ENCODE data around the gene ANLN. TPM values are rescaled to one million over a fixed set of nuclear protein-coding genes. Genes with fewer than 3 reads are reported as not detected.

ANLN gene
- total RNA-seq, 1 experiment from 2014 or later: 130 TPM

DNA sequence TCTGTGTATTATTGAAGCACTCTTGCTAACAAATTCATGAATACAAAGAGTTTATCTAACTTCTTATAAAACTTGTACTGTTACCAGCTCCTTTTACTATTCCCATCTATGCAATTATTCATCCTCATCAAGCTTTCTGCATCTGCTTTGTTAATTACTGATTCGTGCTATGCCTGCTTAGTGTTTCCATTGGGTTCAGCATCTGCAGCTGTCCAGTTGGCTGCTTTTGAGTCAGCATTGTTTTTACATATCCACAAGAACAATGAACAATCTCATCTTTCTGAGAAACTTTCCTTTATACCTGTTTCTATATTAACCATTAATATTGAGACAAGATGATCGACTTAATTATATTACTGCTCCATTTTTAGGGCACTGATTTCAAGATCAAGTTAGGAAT lies 19.6 kb upstream of the ANLN start:
- H3K9me3 ChIP-seq (ENCODE audit: control insufficient read depth in 1 of 2, insufficient read depth in 1 of 2, low read depth in 1 of 2, low read length in 2 of 2): no peaks in the 10 kb centered on the region
- POLR2A ChIA-PET: no interaction called here
- H3K27ac ChIP-seq (ENCODE audit: low read depth, low read length): no peak overlapping the region
- H4K20me1 ChIP-seq (ENCODE audit: insufficient read depth): no peaks in the 10 kb centered on the region
- no peak for DNase-seq (ENCODE audit: low read depth, low spot score)
- H2AFZ ChIP-seq (ENCODE audit: low read depth, low read length, poor library complexity, severe bottlenecking): no peak overlapping the region
- CTCF ChIA-PET: no interaction called here
- H3K4me1 ChIP-seq (ENCODE audit: control insufficient read depth in 1 of 2, insufficient read depth in 2 of 2, low read length in 2 of 2): peaks cover 0 to 19% of the 10 kb centered on the region in 2 experiments; a peak in 1 of 4 replicates
- no peaks in the 10 kb centered on the region for H3K9me2 ChIP-seq (ENCODE audit: insufficient read depth)
- no peaks in the 10 kb centered on the region for H3K27me3 ChIP-seq (ENCODE audit: insufficient read depth, low read length)
- H3K4me3 ChIP-seq (replicated peaks in 1 of 2; ENCODE audit: low read depth in 1 of 2, low read length in 2 of 2): no peak overlapping the region
- H3K36me3 ChIP-seq (ENCODE audit: control insufficient read depth in 1 of 2, insufficient read depth in 2 of 2, low read length in 2 of 2): no peaks in the 10 kb centered on the region
- RAD21 ChIA-PET (ENCODE audit: low non-redundant PET in 1 of 2, low total read pairs in 2 of 2, uncharacterized antibody in 2 of 2, unreplicated experiment in 2 of 2): no interaction called here
- no peak overlapping the region for H3K9ac ChIP-seq (ENCODE audit: low read length)
- no TSS peak for BruUV-seq (replicated peaks)
- 0 out of 2 replicates have a peak, but pooled peaks cover 3% of the 10 kb centered on the region for H3K79me2 ChIP-seq (ENCODE audit: insufficient read depth, low read length)
- TF ChIP-seq, protein P1, sequence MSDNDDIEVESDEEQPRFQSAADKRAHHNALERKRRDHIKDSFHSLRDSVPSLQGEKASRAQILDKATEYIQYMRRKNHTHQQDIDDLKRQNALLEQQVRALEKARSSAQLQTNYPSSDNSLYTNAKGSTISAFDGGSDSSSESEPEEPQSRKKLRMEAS (IDR thresholded peaks at IDR 0.05): no peak
- TF ChIP-seq CBX3 (IDR thresholded peaks at IDR 0.05; ENCODE audit: low read depth): no peak
- TF ChIP-seq, protein P2, sequence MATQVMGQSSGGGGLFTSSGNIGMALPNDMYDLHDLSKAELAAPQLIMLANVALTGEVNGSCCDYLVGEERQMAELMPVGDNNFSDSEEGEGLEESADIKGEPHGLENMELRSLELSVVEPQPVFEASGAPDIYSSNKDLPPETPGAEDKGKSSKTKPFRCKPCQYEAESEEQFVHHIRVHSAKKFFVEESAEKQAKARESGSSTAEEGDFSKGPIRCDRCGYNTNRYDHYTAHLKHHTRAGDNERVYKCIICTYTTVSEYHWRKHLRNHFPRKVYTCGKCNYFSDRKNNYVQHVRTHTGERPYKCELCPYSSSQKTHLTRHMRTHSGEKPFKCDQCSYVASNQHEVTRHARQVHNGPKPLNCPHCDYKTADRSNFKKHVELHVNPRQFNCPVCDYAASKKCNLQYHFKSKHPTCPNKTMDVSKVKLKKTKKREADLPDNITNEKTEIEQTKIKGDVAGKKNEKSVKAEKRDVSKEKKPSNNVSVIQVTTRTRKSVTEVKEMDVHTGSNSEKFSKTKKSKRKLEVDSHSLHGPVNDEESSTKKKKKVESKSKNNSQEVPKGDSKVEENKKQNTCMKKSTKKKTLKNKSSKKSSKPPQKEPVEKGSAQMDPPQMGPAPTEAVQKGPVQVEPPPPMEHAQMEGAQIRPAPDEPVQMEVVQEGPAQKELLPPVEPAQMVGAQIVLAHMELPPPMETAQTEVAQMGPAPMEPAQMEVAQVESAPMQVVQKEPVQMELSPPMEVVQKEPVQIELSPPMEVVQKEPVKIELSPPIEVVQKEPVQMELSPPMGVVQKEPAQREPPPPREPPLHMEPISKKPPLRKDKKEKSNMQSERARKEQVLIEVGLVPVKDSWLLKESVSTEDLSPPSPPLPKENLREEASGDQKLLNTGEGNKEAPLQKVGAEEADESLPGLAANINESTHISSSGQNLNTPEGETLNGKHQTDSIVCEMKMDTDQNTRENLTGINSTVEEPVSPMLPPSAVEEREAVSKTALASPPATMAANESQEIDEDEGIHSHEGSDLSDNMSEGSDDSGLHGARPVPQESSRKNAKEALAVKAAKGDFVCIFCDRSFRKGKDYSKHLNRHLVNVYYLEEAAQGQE (IDR thresholded peaks at IDR 0.05; ENCODE audit: low read depth): no peak
- TF ChIP-seq, protein P3, sequence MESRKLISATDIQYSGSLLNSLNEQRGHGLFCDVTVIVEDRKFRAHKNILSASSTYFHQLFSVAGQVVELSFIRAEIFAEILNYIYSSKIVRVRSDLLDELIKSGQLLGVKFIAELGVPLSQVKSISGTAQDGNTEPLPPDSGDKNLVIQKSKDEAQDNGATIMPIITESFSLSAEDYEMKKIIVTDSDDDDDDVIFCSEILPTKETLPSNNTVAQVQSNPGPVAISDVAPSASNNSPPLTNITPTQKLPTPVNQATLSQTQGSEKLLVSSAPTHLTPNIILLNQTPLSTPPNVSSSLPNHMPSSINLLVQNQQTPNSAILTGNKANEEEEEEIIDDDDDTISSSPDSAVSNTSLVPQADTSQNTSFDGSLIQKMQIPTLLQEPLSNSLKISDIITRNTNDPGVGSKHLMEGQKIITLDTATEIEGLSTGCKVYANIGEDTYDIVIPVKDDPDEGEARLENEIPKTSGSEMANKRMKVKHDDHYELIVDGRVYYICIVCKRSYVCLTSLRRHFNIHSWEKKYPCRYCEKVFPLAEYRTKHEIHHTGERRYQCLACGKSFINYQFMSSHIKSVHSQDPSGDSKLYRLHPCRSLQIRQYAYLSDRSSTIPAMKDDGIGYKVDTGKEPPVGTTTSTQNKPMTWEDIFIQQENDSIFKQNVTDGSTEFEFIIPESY (IDR thresholded peaks at IDR 0.05; ENCODE audit: extremely low read depth, insufficient replicate concordance, low read length): no peak
- TF ChIP-seq ZNF274 (IDR thresholded peaks at IDR 0.05; ENCODE audit: low read depth, low read length): no peak
- TF ChIP-seq RAD21 (IDR thresholded peaks at IDR 0.05; ENCODE audit: low read depth): no peak
- TF ChIP-seq POLR2AphosphoS5 (IDR thresholded peaks at IDR 0.05; ENCODE audit: low read depth, low read length): no peak
- TF ChIP-seq JUND (IDR thresholded peaks at IDR 0.05): no peak
- TF ChIP-seq YY1 (IDR thresholded peaks at IDR 0.05; ENCODE audit: extremely low read depth, insufficient replicate concordance, low read depth, low read length): no peak
- TF ChIP-seq EGR1 (IDR thresholded peaks at IDR 0.05; ENCODE audit: low read depth): no peak
- no peak for TF ChIP-seq FOSL1 (IDR thresholded peaks at IDR 0.05; ENCODE audit: low read depth)
- no peak for TF ChIP-seq EZH2 (IDR thresholded peaks at IDR 0.05)
- H3K4me2 ChIP-seq (ENCODE audit: low read length): no peak overlapping the region
- no peak for ATAC-seq
- intact Hi-C loops (cut with micrococcal nuclease): no loop called here
